ENCODE results near the gene PUS7L.
"Not testable (repeated sequence)": the region's sequence is repeated elsewhere in the genome, so short reads cannot be mapped to it uniquely, and the experiment has no call there.

Gene PUS7L

GRCh38 chr12:43750814-43751213 lies 7.8 kb downstream of the PUS7L start:
- DNase-seq (ENCODE audit: low spot score): no peak

GRCh38 chr12:43749016-43749415 lies 9.6 kb downstream of the PUS7L start:
- no peak for DNase-seq (ENCODE audit: low spot score)

GRCh38 chr12:43744826-43745225 lies 13.8 kb downstream of the PUS7L start:
- no peak for DNase-seq (ENCODE audit: low spot score)

DNA sequence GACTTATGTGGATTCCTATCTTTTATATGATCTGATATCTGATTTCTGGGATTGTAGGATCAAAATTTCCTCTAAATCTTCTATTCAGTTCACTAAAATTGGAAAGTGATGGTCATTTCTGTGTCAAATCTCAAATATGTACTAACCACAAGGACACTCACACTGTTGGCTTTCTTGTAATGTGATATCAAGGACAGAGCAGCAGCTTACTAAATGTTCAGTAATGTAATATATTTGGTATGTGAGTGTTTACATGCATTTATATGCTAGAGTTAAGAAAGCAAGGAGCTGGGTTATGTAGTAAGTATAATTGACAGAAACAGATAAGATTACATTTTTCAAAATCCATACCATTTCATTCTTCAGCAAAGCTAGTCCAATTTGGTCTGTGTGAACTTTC lies 16.5 kb downstream of the PUS7L start:
- no peak for DNase-seq (ENCODE audit: low spot score)

- DNase-seq (ENCODE audit: low spot score): no peak
Observed at GRCh38 chr12:43740511-43741100, 18.0 kb downstream of the PUS7L start.

DNA sequence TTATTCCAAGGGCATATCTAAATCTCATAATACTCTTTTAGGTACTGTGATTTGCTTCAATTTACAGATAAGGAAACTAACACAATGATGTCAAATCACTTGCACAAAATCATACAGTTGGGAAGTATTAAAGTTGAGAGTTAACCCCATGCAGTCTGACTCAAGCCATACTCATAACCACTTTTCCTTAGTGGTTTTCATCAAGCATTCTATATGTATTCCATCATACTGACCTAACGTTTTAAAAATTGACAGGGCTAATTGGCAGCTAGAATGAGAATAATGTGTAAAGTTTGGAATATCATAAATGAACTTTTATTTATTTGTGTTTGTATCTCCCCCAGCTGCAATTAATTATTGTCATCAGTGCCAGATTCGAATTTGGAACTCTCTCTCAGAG lies 20.9 kb downstream of the PUS7L start:
- DNase-seq (ENCODE audit: low spot score): no peak

DNA sequence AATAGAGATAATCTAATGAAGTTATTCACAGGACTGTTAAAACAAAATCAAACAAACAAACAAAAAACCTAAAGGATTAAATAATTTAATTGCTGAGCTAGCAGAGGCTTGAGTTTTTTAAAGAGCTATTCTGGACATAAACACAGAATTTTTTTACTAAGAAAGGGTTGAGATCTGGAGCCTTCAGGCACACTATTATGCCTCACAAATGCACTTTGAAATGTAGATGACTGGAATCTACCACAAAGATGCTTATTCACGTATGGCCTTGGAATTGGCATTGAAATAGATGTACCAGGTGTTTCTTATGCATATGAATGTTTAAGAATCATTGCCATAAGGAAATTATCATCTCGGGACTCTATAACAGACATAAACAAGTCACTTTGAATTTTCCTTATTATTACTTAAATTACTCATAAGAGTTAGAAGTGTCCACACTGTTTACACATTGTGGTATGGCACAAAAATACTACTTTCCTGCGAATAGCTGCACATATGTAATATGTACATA lies 21.6 kb downstream of the PUS7L start:
- no peak for DNase-seq (ENCODE audit: low spot score)

DNA sequence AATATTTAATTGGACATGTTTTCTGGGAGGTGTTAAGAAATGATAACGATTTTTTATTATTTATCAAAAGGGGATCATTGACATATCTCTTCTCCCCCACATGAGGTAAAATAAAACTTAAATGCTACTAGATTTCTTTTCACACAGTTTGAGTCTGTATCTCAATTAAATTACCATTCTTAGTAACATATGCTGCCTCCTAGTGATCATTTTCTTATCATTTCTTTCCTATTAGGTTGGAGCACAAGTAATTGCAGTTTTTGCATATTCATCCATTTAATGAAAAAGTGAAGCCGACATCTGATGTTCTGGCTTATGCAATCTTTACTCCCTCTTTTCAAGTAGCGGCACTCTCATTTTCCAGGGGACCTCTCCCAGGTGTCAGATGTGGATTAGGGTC lies 24.9 kb downstream of the PUS7L start:
- no peak for DNase-seq (ENCODE audit: low spot score)

GRCh38 chr12:43730283-43730682 lies 28.3 kb downstream of the PUS7L start:
- DNase-seq (ENCODE audit: low spot score): no peak

DNA sequence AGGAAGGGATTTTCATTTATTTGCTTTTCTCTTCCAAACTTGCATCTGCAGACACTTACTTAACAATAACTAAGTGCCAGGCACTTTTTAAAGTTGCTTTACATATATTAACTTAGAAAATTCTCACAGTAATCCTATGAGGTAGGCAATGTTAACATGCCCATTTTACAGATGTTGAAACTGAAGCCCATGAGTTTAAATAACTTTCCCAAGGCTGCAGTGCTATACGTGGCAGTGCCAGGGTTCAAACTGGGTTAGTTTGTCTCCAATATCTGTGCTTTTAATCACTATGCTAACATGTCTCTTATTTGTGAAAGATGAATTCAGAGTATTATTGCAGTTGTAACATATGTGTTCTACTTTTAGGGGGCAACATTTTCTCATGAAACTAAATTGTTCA lies 29.9 kb downstream of the PUS7L start:
- no peak for DNase-seq (ENCODE audit: low spot score)

DNA sequence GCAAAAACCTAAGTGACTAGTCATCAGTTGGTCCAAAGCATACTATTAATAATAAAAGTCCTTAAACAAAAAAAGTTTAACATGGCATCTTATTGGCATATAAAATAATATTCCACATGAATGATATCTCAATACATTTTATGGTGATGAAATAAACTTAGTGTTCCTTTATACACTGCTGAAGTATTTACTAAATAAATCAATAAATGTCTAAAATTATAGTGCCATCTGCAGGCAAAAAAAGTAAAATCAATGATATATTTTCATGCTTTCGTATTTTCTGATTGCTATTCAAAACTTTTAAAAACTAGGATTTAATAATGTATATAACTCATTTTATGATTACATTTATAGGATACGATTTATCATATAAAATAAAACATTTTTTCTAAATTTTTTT lies 30.5 kb downstream of the PUS7L start:
- DNase-seq (ENCODE audit: low spot score): peak; percentile 14

DNA sequence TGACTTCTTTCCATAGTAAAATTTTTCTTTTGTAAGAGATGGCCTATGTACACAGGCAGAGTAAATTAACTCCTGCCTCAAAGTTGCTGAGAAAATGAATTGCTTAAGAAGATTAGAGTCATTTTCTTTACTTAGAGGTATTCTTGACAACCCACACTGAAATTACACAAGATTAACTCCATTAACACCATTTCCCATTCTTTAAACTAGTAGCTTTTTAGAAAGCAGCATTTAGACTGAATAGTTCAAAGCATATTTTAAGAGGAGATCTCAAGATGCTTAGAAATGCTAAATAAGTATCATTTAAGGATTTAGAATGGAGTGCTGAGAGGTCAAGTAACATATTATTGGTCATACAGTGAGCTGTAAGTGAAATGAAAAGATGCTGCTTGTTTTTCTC lies 35.5 kb downstream of the PUS7L start:
- no peak for DNase-seq (ENCODE audit: low spot score)

GRCh38 chr12:43722621-43723020 lies 36.0 kb downstream of the PUS7L start:
- no peak for DNase-seq (ENCODE audit: low spot score)

- DNase-seq (ENCODE audit: low spot score): no peak
Observed at GRCh38 chr12:43711348-43711747, 47.2 kb downstream of the PUS7L start.

DNA sequence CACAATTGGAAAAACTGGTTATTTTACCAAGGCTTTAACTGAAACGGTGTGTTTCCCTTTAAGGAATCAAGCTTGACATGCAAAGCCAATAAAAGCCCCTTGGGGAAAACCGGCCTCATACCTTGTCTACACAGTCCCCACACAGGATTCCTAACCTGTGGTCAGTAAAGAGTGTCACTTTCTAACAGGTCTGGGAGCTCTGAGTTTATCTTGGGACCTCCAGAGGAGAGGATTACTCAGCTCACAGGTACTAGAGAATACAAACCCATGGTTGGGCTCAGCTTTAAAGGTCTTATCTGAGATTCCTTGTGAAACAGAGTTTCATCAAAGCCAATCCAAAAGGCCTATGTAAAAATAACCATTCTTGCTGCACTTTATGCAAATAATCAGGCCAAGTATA lies 54.8 kb downstream of the PUS7L start:
- DNase-seq (ENCODE audit: low spot score): not testable (repeated sequence)

DNA sequence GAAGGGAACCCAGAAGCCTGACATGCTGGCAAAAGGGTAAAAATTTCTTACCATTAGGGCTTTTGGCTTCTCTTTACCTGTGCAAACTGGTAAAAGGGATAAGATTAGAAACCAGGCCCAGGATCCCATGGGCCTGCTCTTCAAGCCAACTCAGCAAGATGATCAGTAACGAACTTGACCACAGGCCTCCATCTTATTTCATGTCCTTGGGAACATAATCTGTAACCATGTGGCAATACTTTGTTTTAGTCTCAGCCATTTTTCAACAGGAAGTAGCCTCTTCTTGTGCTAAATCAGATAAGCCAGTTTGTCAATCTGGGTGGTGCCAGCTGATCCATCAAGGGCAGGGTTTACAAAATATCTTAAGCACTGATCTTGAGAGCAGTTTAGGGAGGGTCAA lies 57.4 kb downstream of the PUS7L start:
- not testable (repeated sequence) for DNase-seq (ENCODE audit: low spot score)

DNA sequence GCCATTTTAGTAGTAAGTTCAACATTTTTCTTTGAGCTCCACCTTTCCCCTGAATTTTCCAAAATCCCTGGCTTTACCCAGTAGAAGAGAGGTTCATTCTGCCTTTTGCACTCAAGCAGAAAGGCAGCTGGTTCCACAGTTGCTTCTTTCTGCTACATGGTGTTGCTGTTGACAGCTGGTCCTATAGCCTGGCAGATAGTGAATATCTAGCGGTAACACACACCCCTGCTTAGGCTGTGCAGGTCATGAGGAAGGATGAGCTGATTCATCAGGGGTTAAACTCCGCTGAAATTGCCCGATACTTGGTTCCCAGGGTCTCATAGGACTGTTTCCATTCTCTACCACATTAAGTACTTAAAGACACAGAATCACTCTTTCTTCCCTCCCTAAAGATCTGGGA lies 62.4 kb downstream of the PUS7L start:
- DNase-seq (ENCODE audit: low spot score): no peak

DNA sequence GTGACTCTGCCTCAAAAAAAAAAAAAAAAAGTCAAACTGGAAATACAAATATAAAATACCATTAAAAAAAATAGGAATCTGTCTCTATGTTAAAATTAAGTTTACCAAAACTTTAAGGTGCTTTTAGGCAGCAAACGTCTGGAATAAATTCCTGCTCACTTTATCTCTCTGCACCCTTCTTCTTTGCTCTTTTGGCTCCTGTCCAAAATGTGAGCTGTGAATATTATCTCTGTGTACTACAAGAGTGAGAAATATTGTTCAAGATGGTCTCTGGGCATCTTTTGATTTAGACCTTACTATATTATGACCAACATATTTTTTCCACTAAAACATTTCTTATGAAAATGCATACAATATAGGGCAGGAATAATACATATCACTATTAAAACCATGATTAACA lies 63.7 kb downstream of the PUS7L start:
- DNase-seq (ENCODE audit: low spot score): no peak

- DNase-seq (ENCODE audit: low spot score): no peak
Observed at GRCh38 chr12:43692064-43692463, 66.5 kb downstream of the PUS7L start.

DNA sequence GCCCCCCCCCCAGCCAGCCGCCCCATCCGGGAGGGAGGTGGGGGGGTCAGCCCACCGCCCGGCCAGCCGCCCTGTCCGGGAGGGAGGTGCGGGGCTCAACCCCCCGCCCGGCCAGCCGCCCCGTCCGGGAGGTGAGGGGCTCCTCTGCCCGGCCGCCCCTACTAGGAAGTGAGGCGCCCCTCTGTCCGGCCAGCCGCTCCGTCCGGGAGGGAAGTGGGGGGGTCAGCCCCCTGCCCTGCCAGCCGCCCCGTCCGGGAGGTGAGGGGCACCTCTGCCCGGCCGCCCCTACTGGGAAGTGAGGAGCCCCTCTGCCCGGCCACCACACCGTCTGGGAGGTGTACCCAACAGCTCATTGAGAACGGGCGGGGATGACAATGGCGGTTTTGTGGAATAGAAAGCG lies 73.1 kb downstream of the PUS7L start:
- DNase-seq (ENCODE audit: low spot score): not testable (repeated sequence)

- no peak for DNase-seq (ENCODE audit: low spot score)
Observed at GRCh38 chr12:43676183-43676813, 82.3 kb downstream of the PUS7L start.

GRCh38 chr12:43675048-43675904 lies 83.3 kb downstream of the PUS7L start:
- no peak for DNase-seq (ENCODE audit: low spot score)

GRCh38 chr12:43669373-43669772 lies 89.2 kb downstream of the PUS7L start:
- no peak for DNase-seq (ENCODE audit: low spot score)
